IMR-90 (cell line): ENCODE results near the gene SLC4A5.

Source experiments
- MAZ ChIP-seq: IDR thresholded peaks from 2 replicates; pipeline ENCODE4 v1.6.1; 2012; ENCODE audit warnings: low read depth, mild to moderate bottlenecking, low read length, improper control_type of control experiment, moderate library complexity, borderline replicate concordance
- RCOR1 ChIP-seq: IDR thresholded peaks from 2 replicates; pipeline ENCODE4 v1.6.1; 2012; ENCODE audit warnings: mild to moderate bottlenecking, low read length, improper control_type of control experiment; ENCODE audit not compliant: insufficient replicate concordance
- RFX5 ChIP-seq: IDR thresholded peaks from 2 replicates; pipeline ENCODE4 v1.8.0; 2012; ENCODE audit warnings: low read depth, mild to moderate bottlenecking, low read length, moderate library complexity
- SMC3 ChIP-seq: fragments of 150-350 bp; IDR thresholded peaks from 2 replicates; pipeline ENCODE4 v1.6.1; 2016; ENCODE audit warnings: low read depth, mild to moderate bottlenecking, antibody characterized with exemption, low read length, moderate library complexity
- TF ChIP-seq, protein P1 (sequence below): conservative IDR thresholded peaks from 2 replicates; pipeline ENCODE4 v1.5.1; 2012; ENCODE audit warnings: mild to moderate bottlenecking, low read depth, low read length, improper control_type of control experiment

DNA sequence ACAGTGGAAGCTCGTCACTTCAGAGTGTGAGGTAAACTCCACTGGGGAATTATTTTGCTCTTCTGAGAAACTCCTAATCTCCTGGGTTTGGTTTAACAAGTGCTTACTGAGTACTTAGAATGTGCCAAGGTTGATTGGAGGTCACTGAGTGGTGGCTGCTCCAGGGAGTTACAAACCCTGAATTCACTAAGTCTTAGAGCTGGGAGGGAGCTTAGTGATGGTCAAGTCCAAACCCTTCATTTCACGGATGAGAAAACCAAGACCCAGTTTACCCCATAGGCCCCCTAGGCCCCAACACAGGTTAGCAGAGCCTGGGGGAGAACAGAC is 52.0 kb downstream of the SLC4A5 start:
- TF ChIP-seq RCOR1, result no peak
- TF ChIP-seq RFX5, result no peak
- no peak for TF ChIP-seq MAZ
- TF ChIP-seq, protein P1, sequence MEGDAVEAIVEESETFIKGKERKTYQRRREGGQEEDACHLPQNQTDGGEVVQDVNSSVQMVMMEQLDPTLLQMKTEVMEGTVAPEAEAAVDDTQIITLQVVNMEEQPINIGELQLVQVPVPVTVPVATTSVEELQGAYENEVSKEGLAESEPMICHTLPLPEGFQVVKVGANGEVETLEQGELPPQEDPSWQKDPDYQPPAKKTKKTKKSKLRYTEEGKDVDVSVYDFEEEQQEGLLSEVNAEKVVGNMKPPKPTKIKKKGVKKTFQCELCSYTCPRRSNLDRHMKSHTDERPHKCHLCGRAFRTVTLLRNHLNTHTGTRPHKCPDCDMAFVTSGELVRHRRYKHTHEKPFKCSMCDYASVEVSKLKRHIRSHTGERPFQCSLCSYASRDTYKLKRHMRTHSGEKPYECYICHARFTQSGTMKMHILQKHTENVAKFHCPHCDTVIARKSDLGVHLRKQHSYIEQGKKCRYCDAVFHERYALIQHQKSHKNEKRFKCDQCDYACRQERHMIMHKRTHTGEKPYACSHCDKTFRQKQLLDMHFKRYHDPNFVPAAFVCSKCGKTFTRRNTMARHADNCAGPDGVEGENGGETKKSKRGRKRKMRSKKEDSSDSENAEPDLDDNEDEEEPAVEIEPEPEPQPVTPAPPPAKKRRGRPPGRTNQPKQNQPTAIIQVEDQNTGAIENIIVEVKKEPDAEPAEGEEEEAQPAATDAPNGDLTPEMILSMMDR, result no peak
- no peak for TF ChIP-seq SMC3
